ENCODE measurements around the gene PTK7. TPM values are rescaled to one million over a fixed set of nuclear protein-coding genes. Genes with fewer than 3 reads are reported as not detected.
"Not testable (repeated sequence)": the region's sequence is repeated elsewhere in the genome, so short reads cannot be mapped to it uniquely, and the experiment has no call there.

Gene PTK7
- total and polyA plus RNA-seq, 2 donors (not counting 1 experiment from before 2014, with no cell fraction given): not detected

GRCh38 chr6:43130429-43130828 is 54.3 kb downstream of the PTK7 start:
- WGBS (ENCODE audit: insufficient coverage): 93% methylated on average over 3 of the region's 7 CpGs
- ChIA-PET CTCF (interaction anchor here (1.3 kb wide), 1 partner anchor 230 kb away, joined by 4 read pairs; no protein-coding TSS in a partner anchor), POLR2A (no interaction called here)
- Histone ChIP-seq H3K4me3 (ENCODE audit: control extremely low read depth in 1 of 5, extremely low read depth in 1 of 5, insufficient read depth in 1 of 5, low read depth in 2 of 5, low read length in 4 of 5) (no peak overlapping the region), H3K36me3 (replicated peaks in 1 of 2; ENCODE audit: control extremely low read depth in 1 of 2, control insufficient read depth in 1 of 2, extremely low read depth in 1 of 2, insufficient read depth in 2 of 2, low read length in 1 of 2) (no peaks in the 10 kb centered on the region), H3K9me3 (ENCODE audit: control extremely low read depth in 1 of 3, control insufficient read depth in 2 of 3, insufficient read depth in 1 of 3, low read length in 2 of 3) (no peaks in the 10 kb centered on the region), H2AFZ (ENCODE audit: insufficient read depth, low read depth, low read length, poor library complexity, severe bottlenecking) (no peak overlapping the region), H3K27ac (ENCODE audit: low read length in 2 of 2) (no peak overlapping the region), H3K79me2 (ENCODE audit: control insufficient read depth, insufficient read depth, low read length) (no peaks in the 10 kb centered on the region), H3K4me1 (ENCODE audit: control insufficient read depth in 2 of 2, insufficient read depth in 2 of 2, low read length in 2 of 2) (no peaks in the 10 kb centered on the region), H4K20me1 (ENCODE audit: control insufficient read depth, insufficient read depth, low read length, poor library complexity, severe bottlenecking) (no peaks in the 10 kb centered on the region), H3K9ac (ENCODE audit: low read length) (no peak overlapping the region), H3K27me3 (replicated peaks in 1 of 4; ENCODE audit: control extremely low read depth in 1 of 4, control insufficient read depth in 3 of 4, insufficient read depth in 4 of 4, low read length in 3 of 4) (no peaks in the 10 kb centered on the region), H3K4me2 (replicated peaks; ENCODE audit: low read depth, low read length, poor library complexity, severe bottlenecking) (no peak overlapping the region)
- Mint-ChIP-seq H3K27me3 (peaks cover 6% of the 10 kb centered on the region), H3K4me3 (no peak overlapping the region), H3K27ac (no peak overlapping the region), H3K9me3 (ENCODE audit: insufficient read depth) (no peaks in the 10 kb centered on the region), H3K4me1 (no peaks in the 10 kb centered on the region)
- ATAC-seq (ENCODE audit: low read depth): no peak
- DNase-seq: no peak
- intact Hi-C loops (cut with micrococcal nuclease): no loop called here
- no peak for TF ChIP-seq CTCF (IDR thresholded peaks at IDR 0.05)
- no peak for TF ChIP-seq EZH2 (IDR thresholded peaks at IDR 0.05; ENCODE audit: borderline replicate concordance, insufficient read depth, low read depth, low read length, poor library complexity, severe bottlenecking)

GRCh38 chr6:43131379-43131778 is 55.3 kb downstream of the PTK7 start:
- POLR2A ChIA-PET; H3K79me2 ChIP-seq (ENCODE audit: control insufficient read depth, insufficient read depth, low read length); H3K9me3 Mint-ChIP-seq (ENCODE audit: insufficient read depth); H3K27me3 ChIP-seq (replicated peaks in 1 of 4; ENCODE audit: control extremely low read depth in 1 of 4, control insufficient read depth in 3 of 4, insufficient read depth in 4 of 4, low read length in 3 of 4); H3K36me3 ChIP-seq (replicated peaks in 1 of 2; ENCODE audit: control extremely low read depth in 1 of 2, control insufficient read depth in 1 of 2, extremely low read depth in 1 of 2, insufficient read depth in 2 of 2, low read length in 1 of 2); H3K4me3 Mint-ChIP-seq; H3K4me1 ChIP-seq (ENCODE audit: control insufficient read depth in 2 of 2, insufficient read depth in 2 of 2, low read length in 2 of 2); DNase-seq; H3K9me3 ChIP-seq (ENCODE audit: control extremely low read depth in 1 of 3, control insufficient read depth in 2 of 3, insufficient read depth in 1 of 3, low read length in 2 of 3); H3K27ac ChIP-seq (ENCODE audit: low read length in 2 of 2); H2AFZ ChIP-seq (ENCODE audit: insufficient read depth, low read depth, low read length, poor library complexity, severe bottlenecking); H3K4me1 Mint-ChIP-seq; CTCF ChIA-PET; ATAC-seq (ENCODE audit: low read depth); H3K4me3 ChIP-seq (ENCODE audit: control extremely low read depth in 1 of 5, extremely low read depth in 1 of 5, insufficient read depth in 1 of 5, low read depth in 2 of 5, low read length in 4 of 5); H3K27me3 Mint-ChIP-seq; H4K20me1 ChIP-seq (ENCODE audit: control insufficient read depth, insufficient read depth, low read length, poor library complexity, severe bottlenecking); intact Hi-C loops (cut with micrococcal nuclease); H3K9ac ChIP-seq (ENCODE audit: low read length); H3K27ac Mint-ChIP-seq; H3K4me2 ChIP-seq (replicated peaks; ENCODE audit: low read depth, low read length, poor library complexity, severe bottlenecking): not testable (repeated sequence)
- WGBS (ENCODE audit: insufficient coverage): 93% methylated on average over 4 of the region's 5 CpGs
